ENCODE results near the gene DNAJA1. TPM values are rescaled to one million over a fixed set of nuclear protein-coding genes. Genes with fewer than 3 reads are reported as not detected.
"Not testable (repeated sequence)": the region's sequence is repeated elsewhere in the genome, so short reads cannot be mapped to it uniquely, and the experiment has no call there.

The DNAJA1 gene
- polyA plus RNA-seq (2014; cell fraction: cytosol; rRNA removed): 289 and 292 TPM in 2 replicates
- 105 and 151 TPM in 2 replicates for polyA plus RNA-seq (2014; cell fraction: nucleus; rRNA removed)

GRCh38 chr9:33024966-33025571, at the start of gene DNAJA1:
TSS of gene DNAJA1 (plus strand) at chr9:33025273. CDS start at chr9:33026485, 1,212 bp downstream.
- peak; percentile 94 for DNase-seq (ENCODE audit: low spot score)

GRCh38 chr9:32978051-32978450, 47.0 kb upstream of the DNAJA1 start:
- no peak for DNase-seq (ENCODE audit: low spot score)

GRCh38 chr9:32986971-32987370, 38.1 kb upstream of the DNAJA1 start:
- no peak for DNase-seq (ENCODE audit: low spot score)

- no peak for DNase-seq (ENCODE audit: low spot score)
These were observed 35.4 kb upstream of the DNAJA1 start for GRCh38 chr9:32989660-32990059.

GRCh38 chr9:32991897-32992594, 33.0 kb upstream of the DNAJA1 start:
- no peak for DNase-seq (ENCODE audit: low spot score)

- no peak for DNase-seq (ENCODE audit: low spot score)
These were observed 32.4 kb upstream of the DNAJA1 start for GRCh38 chr9:32992595-32993238.

- DNase-seq (ENCODE audit: low spot score): not testable (repeated sequence)
These were observed 24.4 kb upstream of the DNAJA1 start for GRCh38 chr9:33000682-33001055.

GRCh38 chr9:33005335-33005734, 19.7 kb upstream of the DNAJA1 start:
- not testable (repeated sequence) for DNase-seq (ENCODE audit: low spot score)

GRCh38 chr9:33007755-33008154, 17.3 kb upstream of the DNAJA1 start:
- no peak for DNase-seq (ENCODE audit: low spot score)

GRCh38 chr9:33011831-33012230, 13.2 kb upstream of the DNAJA1 start:
- no peak for DNase-seq (ENCODE audit: low spot score)

GRCh38 chr9:33012328-33013069, 12.6 kb upstream of the DNAJA1 start:
- DNase-seq (ENCODE audit: low spot score): no peak

- no peak for DNase-seq (ENCODE audit: low spot score)
These were observed 11.0 kb upstream of the DNAJA1 start for GRCh38 chr9:33013962-33014664.

- DNase-seq (ENCODE audit: low spot score): no peak
These were observed 10.4 kb upstream of the DNAJA1 start for GRCh38 chr9:33014665-33015014.

GRCh38 chr9:33017283-33018041, 7.6 kb upstream of the DNAJA1 start:
- no peak for DNase-seq (ENCODE audit: low spot score)

GRCh38 chr9:33019797-33020196, 5.3 kb upstream of the DNAJA1 start:
- DNase-seq (ENCODE audit: low spot score): no peak

GRCh38 chr9:33022303-33022702, 2.8 kb upstream of the DNAJA1 start:
- DNase-seq (ENCODE audit: low spot score): no peak

- no peak for DNase-seq (ENCODE audit: low spot score)
These were observed 2.3 kb upstream of the DNAJA1 start for GRCh38 chr9:33022755-33023154.

GRCh38 chr9:33023661-33024060, 1.4 kb upstream of the DNAJA1 start:
- DNase-seq (ENCODE audit: low spot score): no peak

GRCh38 chr9:33024126-33024965, 727 bp upstream of the DNAJA1 start:
- peak; percentile 68 for DNase-seq (ENCODE audit: low spot score)
